ENCODE results near the gene TRIM56. TPM values are rescaled to one million over a fixed set of nuclear protein-coding genes. Genes with fewer than 3 reads are reported as not detected.
A peak's percentile ranks its signal among the peaks of the same experiment; 100 is the strongest.

TRIM56 gene
- total and polyA plus RNA-seq, 2 of the 13 experiments (the other 11 are each of a cell fraction or from before 2014, with no cell fraction given) = 3.2 to 7.1 TPM

DNA sequence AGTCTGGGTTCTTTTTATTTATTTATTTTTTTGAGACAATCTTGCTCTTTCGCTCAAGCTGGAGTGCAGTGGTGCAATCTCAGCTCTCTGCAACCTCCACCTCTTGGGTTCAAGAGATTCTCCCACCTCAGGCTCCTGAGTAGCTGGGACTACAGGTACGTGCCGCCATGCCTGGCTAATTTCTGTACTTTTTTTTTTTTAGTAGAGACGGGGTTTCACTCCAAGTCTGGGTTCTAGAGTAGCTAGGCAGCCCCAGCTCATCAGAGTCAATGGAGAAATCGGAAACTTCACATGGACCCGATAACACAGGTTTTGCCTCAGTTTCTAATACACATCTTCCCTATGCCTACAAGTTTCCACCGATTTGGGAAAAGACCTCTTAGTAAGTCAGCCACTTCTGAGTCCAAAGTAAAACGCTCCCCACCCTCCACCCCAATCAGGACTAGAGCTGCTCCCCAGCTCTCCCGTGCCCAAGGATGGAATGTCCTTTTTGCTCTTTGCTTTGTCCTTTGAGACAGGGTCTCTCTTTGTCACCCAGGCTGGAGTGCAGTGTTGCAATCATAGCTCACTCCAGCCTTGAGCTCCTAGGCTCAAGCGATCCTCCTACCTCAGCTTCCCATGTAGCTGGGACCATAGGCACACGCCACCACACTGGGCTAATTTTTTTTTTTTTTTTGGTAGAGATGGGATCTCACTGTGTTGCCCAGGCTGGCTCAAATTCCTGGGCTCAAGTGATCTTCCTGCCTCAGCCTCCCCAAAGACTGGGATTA, 37.8 kb downstream of the TRIM56 start (continued):
- TF ChIP-seq, protein P1, sequence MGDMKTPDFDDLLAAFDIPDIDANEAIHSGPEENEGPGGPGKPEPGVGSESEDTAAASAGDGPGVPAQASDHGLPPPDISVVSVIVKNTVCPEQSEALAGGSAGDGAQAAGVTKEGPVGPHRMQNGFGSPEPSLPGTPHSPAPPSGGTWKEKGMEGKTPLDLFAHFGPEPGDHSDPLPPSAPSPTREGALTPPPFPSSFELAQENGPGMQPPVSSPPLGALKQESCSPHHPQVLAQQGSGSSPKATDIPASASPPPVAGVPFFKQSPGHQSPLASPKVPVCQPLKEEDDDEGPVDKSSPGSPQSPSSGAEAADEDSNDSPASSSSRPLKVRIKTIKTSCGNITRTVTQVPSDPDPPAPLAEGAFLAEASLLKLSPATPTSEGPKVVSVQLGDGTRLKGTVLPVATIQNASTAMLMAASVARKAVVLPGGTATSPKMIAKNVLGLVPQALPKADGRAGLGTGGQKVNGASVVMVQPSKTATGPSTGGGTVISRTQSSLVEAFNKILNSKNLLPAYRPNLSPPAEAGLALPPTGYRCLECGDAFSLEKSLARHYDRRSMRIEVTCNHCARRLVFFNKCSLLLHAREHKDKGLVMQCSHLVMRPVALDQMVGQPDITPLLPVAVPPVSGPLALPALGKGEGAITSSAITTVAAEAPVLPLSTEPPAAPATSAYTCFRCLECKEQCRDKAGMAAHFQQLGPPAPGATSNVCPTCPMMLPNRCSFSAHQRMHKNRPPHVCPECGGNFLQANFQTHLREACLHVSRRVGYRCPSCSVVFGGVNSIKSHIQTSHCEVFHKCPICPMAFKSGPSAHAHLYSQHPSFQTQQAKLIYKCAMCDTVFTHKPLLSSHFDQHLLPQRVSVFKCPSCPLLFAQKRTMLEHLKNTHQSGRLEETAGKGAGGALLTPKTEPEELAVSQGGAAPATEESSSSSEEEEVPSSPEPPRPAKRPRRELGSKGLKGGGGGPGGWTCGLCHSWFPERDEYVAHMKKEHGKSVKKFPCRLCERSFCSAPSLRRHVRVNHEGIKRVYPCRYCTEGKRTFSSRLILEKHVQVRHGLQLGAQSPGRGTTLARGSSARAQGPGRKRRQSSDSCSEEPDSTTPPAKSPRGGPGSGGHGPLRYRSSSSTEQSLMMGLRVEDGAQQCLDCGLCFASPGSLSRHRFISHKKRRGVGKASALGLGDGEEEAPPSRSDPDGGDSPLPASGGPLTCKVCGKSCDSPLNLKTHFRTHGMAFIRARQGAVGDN (CRISPR knock-in tag; IDR thresholded peaks at IDR 0.05) = no peak; the same call in 1 of the 2 replicates
- TF ChIP-seq MYC (CRISPR knock-in tag; IDR thresholded peaks at IDR 0.05; ENCODE audit: borderline replicate concordance) = no peak
- TF ChIP-seq, protein P2, sequence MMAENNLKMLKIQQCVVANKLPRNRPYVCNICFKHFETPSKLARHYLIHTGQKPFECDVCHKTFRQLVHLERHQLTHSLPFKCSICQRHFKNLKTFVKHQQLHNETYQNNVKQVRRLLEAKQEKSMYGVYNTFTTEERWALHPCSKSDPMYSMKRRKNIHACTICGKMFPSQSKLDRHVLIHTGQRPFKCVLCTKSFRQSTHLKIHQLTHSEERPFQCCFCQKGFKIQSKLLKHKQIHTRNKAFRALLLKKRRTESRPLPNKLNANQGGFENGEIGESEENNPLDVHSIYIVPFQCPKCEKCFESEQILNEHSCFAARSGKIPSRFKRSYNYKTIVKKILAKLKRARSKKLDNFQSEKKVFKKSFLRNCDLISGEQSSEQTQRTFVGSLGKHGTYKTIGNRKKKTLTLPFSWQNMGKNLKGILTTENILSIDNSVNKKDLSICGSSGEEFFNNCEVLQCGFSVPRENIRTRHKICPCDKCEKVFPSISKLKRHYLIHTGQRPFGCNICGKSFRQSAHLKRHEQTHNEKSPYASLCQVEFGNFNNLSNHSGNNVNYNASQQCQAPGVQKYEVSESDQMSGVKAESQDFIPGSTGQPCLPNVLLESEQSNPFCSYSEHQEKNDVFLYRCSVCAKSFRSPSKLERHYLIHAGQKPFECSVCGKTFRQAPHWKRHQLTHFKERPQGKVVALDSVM (CRISPR knock-in tag; IDR thresholded peaks at IDR 0.05) = peak; percentile 43; the same call in 1 of the 2 replicates
- TF ChIP-seq KAT2B (IDR thresholded peaks at IDR 0.05; ENCODE audit: borderline replicate concordance, low read depth, low read length) = no peak
- TF ChIP-seq ZNF260 (CRISPR knock-in tag; IDR thresholded peaks at IDR 0.05; ENCODE audit: borderline replicate concordance, low read depth) = no peak
- no peak for TF ChIP-seq HNRNPL (IDR thresholded peaks at IDR 0.05; ENCODE audit: low read depth, low read length)
- no peak for TF ChIP-seq ZNF839 (CRISPR knock-in tag; IDR thresholded peaks at IDR 0.05; ENCODE audit: borderline replicate concordance)
- TF ChIP-seq RFXAP (CRISPR knock-in tag; IDR thresholded peaks at IDR 0.05; ENCODE audit: borderline replicate concordance) = peak; percentile 64; the same call in 1 of the 2 replicates
- no peak for TF ChIP-seq TGIF2 (CRISPR knock-in tag; IDR thresholded peaks at IDR 0.05)
- no peak for TF ChIP-seq FOXA1 (IDR thresholded peaks at IDR 0.05)
- 0 out of 2 replicates have a peak, but pooled peaks have one; percentile 31 for TF ChIP-seq FOXA1 (CRISPR knock-in tag; IDR thresholded peaks at IDR 0.05)
- no peak for TF ChIP-seq TERF1 (CRISPR knock-in tag; IDR thresholded peaks at IDR 0.05)
- TF ChIP-seq, protein P3, sequence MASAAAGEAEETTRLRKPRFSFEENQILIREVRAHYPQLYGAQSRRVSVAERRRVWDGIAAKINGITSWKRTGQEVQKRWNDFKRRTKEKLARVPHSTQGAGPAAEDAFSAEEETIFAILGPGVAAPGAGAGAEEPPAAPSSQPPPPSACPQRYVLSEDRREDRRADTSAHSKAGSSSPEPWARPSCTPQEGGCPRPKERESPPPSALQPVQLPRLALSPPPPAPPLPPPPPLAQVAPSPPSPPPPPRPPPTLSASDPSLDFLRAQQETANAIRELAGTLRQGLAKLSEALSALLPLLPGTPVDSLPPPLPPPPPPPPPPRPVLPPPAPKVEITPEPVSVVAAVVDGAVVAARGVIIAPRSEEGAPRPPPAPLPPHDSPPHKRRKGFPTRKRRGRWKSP (CRISPR knock-in tag; IDR thresholded peaks at IDR 0.05) = no peak
- no peak for TF ChIP-seq ZNF547 (CRISPR knock-in tag; IDR thresholded peaks at IDR 0.05)
- 0 out of 2 replicates have a peak, but pooled peaks have one; percentile 25 for TF ChIP-seq ZNF747 (CRISPR knock-in tag; IDR thresholded peaks at IDR 0.05; ENCODE audit: borderline replicate concordance)
- TF ChIP-seq SMC3 (IDR thresholded peaks at IDR 0.05; ENCODE audit: low read length) = no peak
- no peak for TF ChIP-seq ZNF607 (CRISPR knock-in tag; IDR thresholded peaks at IDR 0.05; ENCODE audit: borderline replicate concordance)
- TF ChIP-seq KLF15 (CRISPR knock-in tag; IDR thresholded peaks at IDR 0.05; ENCODE audit: borderline replicate concordance) = no peak; the same call in 1 of the 2 replicates
